ENCODE data around the gene SLC16A13. TPM values are rescaled to one million over a fixed set of nuclear protein-coding genes. Genes with fewer than 3 reads are reported as not detected.
"Not testable (repeated sequence)": the region's sequence is repeated elsewhere in the genome, so short reads cannot be mapped to it uniquely, and the experiment has no call there.

Gene SLC16A13
- total RNA-seq = 10 to 100 TPM; 26.8 to 28.9 TPM

DNA sequence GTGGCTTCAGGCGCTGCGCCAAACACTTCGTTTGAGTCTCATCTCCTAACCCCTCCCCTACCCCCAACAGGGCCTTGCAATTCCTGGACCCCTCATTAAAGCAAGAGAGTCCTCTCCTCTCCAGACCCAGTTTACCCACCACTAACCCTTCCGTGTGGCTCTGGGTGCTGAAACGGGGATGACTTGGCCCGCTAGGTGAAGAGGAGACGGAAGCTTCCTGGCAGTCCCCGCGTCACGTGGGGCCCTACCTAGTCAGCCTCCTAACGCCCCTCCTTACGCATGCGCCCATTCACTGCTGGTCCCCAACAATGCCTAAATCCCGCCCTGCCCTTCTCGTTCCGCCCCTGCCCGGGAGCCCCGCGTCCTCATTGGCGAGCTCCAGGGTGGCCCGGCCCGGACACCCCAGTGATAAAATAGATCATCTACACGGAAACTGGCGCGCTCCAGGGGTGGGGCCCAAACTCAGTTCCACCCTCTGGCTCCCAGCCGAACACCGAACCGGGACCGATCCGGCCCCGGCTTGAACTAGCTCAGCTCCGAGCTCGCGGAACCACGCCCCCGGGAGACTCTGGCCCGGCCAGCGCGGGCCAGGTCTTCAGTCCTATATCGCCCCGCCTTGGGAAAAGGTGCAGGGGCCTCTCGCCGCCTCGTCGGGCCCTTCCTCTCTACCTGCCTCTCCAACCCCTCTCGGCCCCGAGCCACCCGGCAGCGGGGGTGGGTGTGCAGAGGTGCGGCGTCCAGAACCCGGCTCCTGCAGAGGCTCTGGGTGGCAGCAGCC is at the start of gene SLC16A13:
TSS of gene SLC16A13 (plus strand) at position 425 of the 778 bp plus-strand sequence. CDS start 368 bp downstream, outside the sequence.
- POLR2A ChIA-PET = interaction anchor here (0.6 to 2.6 kb wide), 25 partner anchors 9 to 1138 kb away, joined by 3 to 70 read pairs (median 4); partner anchors contain the start of genes BCL6B, CTDNEP1, DVL2 and PHF23
- peaks cover 17% of the 10 kb centered on the region for H3K36me3 Mint-ChIP-seq (ENCODE audit: low read depth)
- CTCF ChIA-PET = interaction anchor here (0.8 to 3.4 kb wide), 13 partner anchors 10 to 185 kb away, joined by 3 to 44 read pairs (median 3); partner anchors contain the start of gene DLG4
- no peaks in the 10 kb centered on the region for H3K9me3 Mint-ChIP-seq
- peak within 1 kb of the TSS; percentile 85 for H3K4me3 Mint-ChIP-seq
- H3K27ac Mint-ChIP-seq = peak within 1 kb of the TSS; percentile 96
- no peaks in the 10 kb centered on the region for H3K27me3 Mint-ChIP-seq
- peak; percentile 99 for DNase-seq
- H3K4me1 Mint-ChIP-seq = peaks cover 60% of the 10 kb centered on the region

DNA sequence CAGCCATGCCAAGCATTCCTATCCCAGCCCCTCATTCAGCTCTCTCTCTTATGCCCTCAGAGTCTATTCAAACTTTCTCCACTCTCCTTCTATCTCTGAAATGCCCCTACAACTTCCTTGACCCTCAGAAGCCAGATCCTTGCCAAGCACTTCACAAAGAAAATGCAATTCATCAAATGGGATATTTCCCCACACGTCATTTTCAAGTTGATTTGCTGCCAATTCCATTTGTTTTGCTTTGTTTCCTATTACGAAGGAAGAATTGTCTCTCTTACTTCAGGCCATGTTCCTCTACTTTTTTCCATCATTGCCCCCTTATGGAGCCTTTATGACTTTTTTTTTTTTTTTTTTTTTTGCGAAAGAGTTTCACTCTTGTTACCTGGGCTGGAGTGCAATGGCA is 49.1 kb upstream of the SLC16A13 start:
- H3K4me1 Mint-ChIP-seq = peaks cover 4% of the 10 kb centered on the region
- H3K27ac Mint-ChIP-seq = no peak overlapping the region
- no peak overlapping the region for H3K4me3 Mint-ChIP-seq
- H3K9me3 Mint-ChIP-seq = no peaks in the 10 kb centered on the region
- DNase-seq = no peak
- ChIA-PET CTCF (interaction anchor here (1.4 kb wide), 1 partner anchor 18 kb away, joined by 3 read pairs; no protein-coding TSS in a partner anchor), POLR2A (no interaction called here)
- no peaks in the 10 kb centered on the region for H3K36me3 Mint-ChIP-seq (ENCODE audit: low read depth)
- no peaks in the 10 kb centered on the region for H3K27me3 Mint-ChIP-seq

- ChIA-PET POLR2A (interaction anchor here (0.7 kb wide), 1 partner anchor 15 kb away, joined by 3 read pairs; no protein-coding TSS in a partner anchor), CTCF (interaction anchor here (1.2 kb wide), 1 partner anchor 15 kb away, joined by 3 read pairs; no protein-coding TSS in a partner anchor)
- no peaks in the 10 kb centered on the region for H3K27me3 Mint-ChIP-seq
- no peaks in the 10 kb centered on the region for H3K36me3 Mint-ChIP-seq (ENCODE audit: low read depth)
- no peaks in the 10 kb centered on the region for H3K4me1 Mint-ChIP-seq
- no peak overlapping the region for H3K27ac Mint-ChIP-seq
- no peak overlapping the region for H3K4me3 Mint-ChIP-seq
- H3K9me3 Mint-ChIP-seq = no peaks in the 10 kb centered on the region
- DNase-seq = no peak
Measured at GRCh38 chr17:6989779-6990178, 46.0 kb upstream of the SLC16A13 start.

DNA sequence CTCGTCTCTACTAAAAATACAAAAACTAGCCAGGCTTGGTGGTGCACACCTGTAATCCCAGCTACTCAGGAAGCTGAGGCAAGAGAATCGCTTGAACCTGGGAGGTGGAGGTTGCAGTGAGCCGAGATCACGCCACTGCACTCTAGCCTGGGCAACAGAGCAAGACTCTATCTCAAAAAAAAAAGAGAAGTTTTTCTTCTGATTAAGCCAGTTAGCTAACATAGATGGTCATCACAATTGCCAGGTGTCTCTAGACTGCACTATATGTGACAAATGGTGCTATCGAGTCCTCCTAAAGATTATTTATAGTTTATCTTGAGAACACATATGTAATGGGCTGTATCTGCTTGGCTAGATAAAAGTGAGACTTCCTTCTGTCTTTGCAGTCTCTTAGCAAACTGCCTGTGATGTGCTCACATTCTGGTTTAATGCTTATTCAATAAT is 42.2 kb upstream of the SLC16A13 start:
- H3K27ac Mint-ChIP-seq, DNase-seq, H3K27me3 Mint-ChIP-seq, H3K4me1 Mint-ChIP-seq, POLR2A ChIA-PET, H3K4me3 Mint-ChIP-seq, H3K9me3 Mint-ChIP-seq: not testable (repeated sequence)
- CTCF ChIA-PET = interaction anchor here (1.9 kb wide), 1 partner anchor 11 kb away, joined by 7 read pairs; no protein-coding TSS in a partner anchor
- H3K36me3 Mint-ChIP-seq (ENCODE audit: low read depth) = peaks cover 13% of the 10 kb centered on the region

GRCh38 chr17:6994118-6994598 is 41.7 kb upstream of the SLC16A13 start:
- Mint-ChIP-seq H3K4me3 (no peak overlapping the region), H3K27ac (no peak overlapping the region), H3K36me3 (ENCODE audit: low read depth) (peaks cover 14% of the 10 kb centered on the region), H3K27me3 (no peaks in the 10 kb centered on the region), H3K9me3 (no peaks in the 10 kb centered on the region), H3K4me1 (peaks cover 3% of the 10 kb centered on the region)
- CTCF ChIA-PET = interaction anchor here (1.9 kb wide), 1 partner anchor 10 kb away, joined by 7 read pairs; no protein-coding TSS in a partner anchor
- DNase-seq = no peak
- POLR2A ChIA-PET = interaction anchor here (1.8 kb wide), 1 partner anchor 10 kb away, joined by 5 read pairs; no protein-coding TSS in a partner anchor

GRCh38 chr17:6994666-6995256 is 41.1 kb upstream of the SLC16A13 start:
- Mint-ChIP-seq H3K4me3 (no peak overlapping the region), H3K27ac (no peak overlapping the region), H3K9me3 (no peaks in the 10 kb centered on the region), H3K36me3 (ENCODE audit: low read depth) (peaks cover 17% of the 10 kb centered on the region), H3K27me3 (no peaks in the 10 kb centered on the region), H3K4me1 (peaks cover 3% of the 10 kb centered on the region)
- ChIA-PET POLR2A (interaction anchor here (1.8 kb wide), 1 partner anchor 10 kb away, joined by 5 read pairs; no protein-coding TSS in a partner anchor), CTCF (interaction anchor here (1.9 kb wide), 1 partner anchor 9 kb away, joined by 7 read pairs; no protein-coding TSS in a partner anchor)
- DNase-seq = no peak

- Mint-ChIP-seq H3K4me1 (peaks cover 3% of the 10 kb centered on the region), H3K36me3 (ENCODE audit: low read depth) (peaks cover 23% of the 10 kb centered on the region), H3K4me3 (no peak within 1 kb of the TSS), H3K27me3 (no peaks in the 10 kb centered on the region), H3K9me3 (no peaks in the 10 kb centered on the region), H3K27ac (no peak within 1 kb of the TSS)
- DNase-seq = no peak
- CTCF ChIA-PET = interaction anchor here (1.1 kb wide), 1 partner anchor 81 kb away, joined by 4 read pairs; no protein-coding TSS in a partner anchor
- POLR2A ChIA-PET = interaction anchor here (1.8 kb wide), 1 partner anchor 9 kb away, joined by 5 read pairs; no protein-coding TSS in a partner anchor
Measured at GRCh38 chr17:6995500-6996255, 40.1 kb upstream of the SLC16A13 start, which contains the start of gene ALOX12. Gene ALOX12 (plus strand): TSS chr17:6996049. CDS start chr17:6996118, 69 bp downstream.

GRCh38 chr17:6996256-6997011 is 39.4 kb upstream of the SLC16A13 start:
- H3K27ac Mint-ChIP-seq = no peak overlapping the region
- ChIA-PET CTCF (interaction anchor here (1.1 kb wide), 1 partner anchor 82 kb away, joined by 4 read pairs; no protein-coding TSS in a partner anchor), POLR2A (no interaction called here)
- H3K9me3 Mint-ChIP-seq = no peaks in the 10 kb centered on the region
- peaks cover 3% of the 10 kb centered on the region for H3K4me1 Mint-ChIP-seq
- H3K36me3 Mint-ChIP-seq (ENCODE audit: low read depth) = peaks cover 28% of the 10 kb centered on the region
- H3K4me3 Mint-ChIP-seq = no peak overlapping the region
- no peaks in the 10 kb centered on the region for H3K27me3 Mint-ChIP-seq
- no peak for DNase-seq

DNA sequence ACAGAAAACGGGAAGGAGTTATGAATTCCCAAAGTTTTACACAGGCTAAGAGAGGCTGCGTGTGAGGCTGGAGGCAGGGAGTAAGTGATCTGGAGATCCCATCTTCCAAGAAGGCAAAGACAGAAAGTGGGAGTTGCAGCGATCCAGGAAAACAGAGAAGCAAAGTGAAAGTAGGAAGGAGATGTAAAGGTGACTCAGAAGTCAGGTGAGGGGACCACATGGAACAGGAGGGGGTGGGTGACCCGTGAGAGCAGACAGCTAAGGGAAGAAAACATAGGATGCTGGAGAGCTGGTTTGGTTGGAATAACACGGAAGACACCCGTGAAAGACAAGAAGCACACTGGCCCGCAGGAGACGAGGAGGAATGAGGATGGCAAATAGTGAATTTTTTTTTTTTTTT is 38.6 kb upstream of the SLC16A13 start:
- Mint-ChIP-seq H3K27me3 (no peaks in the 10 kb centered on the region), H3K36me3 (ENCODE audit: low read depth) (peaks cover 32% of the 10 kb centered on the region), H3K9me3 (no peaks in the 10 kb centered on the region), H3K4me3 (no peak overlapping the region), H3K4me1 (peaks cover 4% of the 10 kb centered on the region), H3K27ac (no peak overlapping the region)
- ChIA-PET POLR2A (no interaction called here), CTCF (no interaction called here)
- no peak for DNase-seq

DNA sequence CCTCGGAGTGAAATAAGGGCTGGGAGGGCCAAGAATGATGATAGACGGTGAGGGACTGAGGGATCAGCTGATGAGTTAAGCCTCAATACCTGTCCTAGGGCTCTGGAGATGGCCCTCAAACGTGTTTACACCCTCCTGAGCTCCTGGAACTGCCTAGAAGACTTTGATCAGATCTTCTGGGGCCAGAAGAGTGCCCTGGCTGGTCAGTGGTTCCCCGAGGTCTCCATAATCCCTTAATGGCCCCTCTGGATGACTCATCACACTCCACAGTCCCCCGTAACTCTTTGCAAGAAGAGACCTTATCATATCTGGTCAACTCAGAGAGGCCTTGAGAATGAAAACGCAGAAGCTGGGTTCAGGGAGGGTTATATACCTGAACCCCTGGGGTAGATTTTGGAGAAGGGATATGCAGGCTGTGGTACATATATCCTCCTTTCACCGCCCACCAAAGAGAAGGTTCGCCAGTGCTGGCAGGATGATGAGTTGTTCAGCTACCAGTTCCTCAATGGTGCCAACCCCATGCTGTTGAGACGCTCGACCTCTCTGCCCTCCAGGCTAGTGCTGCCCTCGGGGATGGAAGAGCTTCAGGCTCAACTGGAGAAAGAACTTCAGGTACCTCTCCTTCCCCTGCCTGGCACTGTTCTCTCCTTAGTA is 36.8 kb upstream of the SLC16A13 start:
- peaks cover 40% of the 10 kb centered on the region for H3K36me3 Mint-ChIP-seq (ENCODE audit: low read depth)
- no peaks in the 10 kb centered on the region for H3K9me3 Mint-ChIP-seq
- DNase-seq = no peak
- CTCF ChIA-PET = no interaction called here
- no peaks in the 10 kb centered on the region for H3K27me3 Mint-ChIP-seq
- H3K4me1 Mint-ChIP-seq = peaks cover 11% of the 10 kb centered on the region
- no peak overlapping the region for H3K4me3 Mint-ChIP-seq
- no peak overlapping the region for H3K27ac Mint-ChIP-seq
- POLR2A ChIA-PET = no interaction called here

DNA sequence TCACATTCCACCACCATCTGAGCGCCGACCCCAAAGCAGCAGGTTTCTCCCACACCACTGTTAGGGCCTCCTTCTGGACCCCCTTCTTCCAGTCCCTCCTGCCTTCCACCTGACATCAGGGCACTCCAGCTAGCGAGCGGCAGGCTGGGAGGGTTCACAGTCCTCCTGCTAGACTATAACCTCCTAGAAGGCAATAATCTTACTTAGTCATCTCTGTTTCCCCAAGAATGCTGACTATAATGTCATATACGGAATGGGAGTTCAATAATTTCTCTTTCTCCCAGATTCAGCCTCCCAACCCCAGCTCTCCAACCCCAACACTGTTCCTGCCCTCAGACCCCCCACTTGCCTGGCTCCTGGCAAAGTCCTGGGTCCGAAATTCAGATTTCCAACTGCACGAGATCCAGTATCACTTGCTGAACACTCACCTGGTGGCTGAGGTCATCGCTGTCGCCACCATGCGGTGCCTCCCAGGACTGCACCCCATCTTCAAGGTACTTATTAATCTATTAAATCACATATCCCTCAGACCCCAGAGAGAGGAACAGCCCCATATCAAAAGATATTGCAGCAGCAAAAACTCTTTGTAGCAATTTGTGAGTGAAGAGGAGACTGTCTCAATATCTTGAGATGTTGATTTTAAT is 34.4 kb upstream of the SLC16A13 start:
- Mint-ChIP-seq H3K36me3 (ENCODE audit: low read depth) (peaks cover 40% of the 10 kb centered on the region), H3K27ac (no peak overlapping the region), H3K27me3 (no peaks in the 10 kb centered on the region), H3K4me3 (no peak overlapping the region), H3K4me1 (peaks cover 15% of the 10 kb centered on the region), H3K9me3 (no peaks in the 10 kb centered on the region)
- CTCF ChIA-PET = interaction anchor here (2.4 to 4.3 kb wide), 4 partner anchors 11 to 158 kb away, joined by 7 to 34 read pairs (median 19); partner anchors contain the start of gene RNASEK
- POLR2A ChIA-PET = no interaction called here
- DNase-seq = peak; percentile 59

Data from activated CD4-positive, alpha-beta memory T cell treated with anti-CD3 and anti-CD28 coated beads, Interleukin-2, amount 10 ng/mL, durations not matched to agents 7 days and 5 days (primary cell).